Transverse colon (tissue), 4 donors: Measurements from ENCODE around the gene PLA2G2C.

Experiments used
- EP300 ChIP-seq: sonication (generic); formaldehyde crosslinking; IDR thresholded peaks from one replicate; pipeline ENCODE4 v1.6.1; 2017; ENCODE audit warnings: antibody characterized with exemption, low read depth
- POLR2A ChIP-seq: fragments of 450-650 bp; IDR thresholded peaks from one replicate; pipeline ENCODE4 v1.6.1; 2016; ENCODE audit warnings: antibody characterized with exemption, mild to moderate bottlenecking, moderate library complexity
- POLR2AphosphoS5 ChIP-seq, 3 donors: sonication (generic); formaldehyde crosslinking; IDR thresholded peaks; one replicate each; pipeline ENCODE4 v1.6.1; 2016; ENCODE audit warnings: antibody characterized with exemption in 3 of 3
- TF ChIP-seq, protein P1 (sequence below), 5 experiments: fragments of 200-600 bp in 3 of 5; fragments of 450-650 bp in 2 of 5; sonication (generic) in 3 of 5; IDR thresholded peaks; 1 replicate in 2 of 5; 2 replicates in 3 of 5; pipeline ENCODE4 v1.5.1; 2016 to 2017; ENCODE audit warnings: antibody characterized with exemption in 5 of 5, inconsistent platforms in 3 of 5, mild to moderate bottlenecking in 2 of 5, moderate library complexity in 1 of 5

DNA sequence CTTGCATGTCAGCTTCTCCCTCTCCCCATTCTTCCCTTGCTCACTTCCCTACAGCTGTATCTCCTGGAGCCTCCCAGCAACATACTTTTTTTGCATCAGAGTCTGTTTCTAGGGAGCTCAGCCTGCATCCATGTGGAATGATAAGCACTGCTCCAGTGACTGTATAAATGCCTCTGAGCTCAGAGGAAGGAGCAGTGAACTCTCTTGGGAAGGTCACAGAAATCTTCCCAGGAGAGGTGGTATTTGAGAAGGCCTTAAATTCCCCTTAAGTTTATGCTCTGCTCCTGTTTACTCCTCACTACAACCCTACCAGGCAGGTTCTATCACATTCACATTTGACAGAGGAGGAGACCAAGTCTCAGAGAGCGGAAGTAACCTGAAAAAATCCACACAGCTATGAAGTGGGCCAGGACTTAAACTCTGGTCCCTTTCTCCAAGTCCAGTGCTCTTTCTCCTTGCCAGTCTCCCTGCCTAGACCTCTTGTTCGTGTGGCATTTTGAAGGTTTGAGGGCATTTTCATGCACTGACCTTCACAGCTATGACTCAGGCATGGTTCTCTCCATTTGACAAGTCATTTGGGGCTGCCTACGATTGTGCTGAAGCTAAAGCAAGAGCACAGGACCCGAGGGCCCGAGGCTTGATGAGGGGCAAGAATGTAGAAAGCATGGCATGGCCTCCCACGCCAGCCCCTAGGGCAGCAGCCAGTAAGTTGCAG lies 6.0 kb downstream of the PLA2G2C start:
- no peak for TF ChIP-seq POLR2A
- TF ChIP-seq, protein P1, sequence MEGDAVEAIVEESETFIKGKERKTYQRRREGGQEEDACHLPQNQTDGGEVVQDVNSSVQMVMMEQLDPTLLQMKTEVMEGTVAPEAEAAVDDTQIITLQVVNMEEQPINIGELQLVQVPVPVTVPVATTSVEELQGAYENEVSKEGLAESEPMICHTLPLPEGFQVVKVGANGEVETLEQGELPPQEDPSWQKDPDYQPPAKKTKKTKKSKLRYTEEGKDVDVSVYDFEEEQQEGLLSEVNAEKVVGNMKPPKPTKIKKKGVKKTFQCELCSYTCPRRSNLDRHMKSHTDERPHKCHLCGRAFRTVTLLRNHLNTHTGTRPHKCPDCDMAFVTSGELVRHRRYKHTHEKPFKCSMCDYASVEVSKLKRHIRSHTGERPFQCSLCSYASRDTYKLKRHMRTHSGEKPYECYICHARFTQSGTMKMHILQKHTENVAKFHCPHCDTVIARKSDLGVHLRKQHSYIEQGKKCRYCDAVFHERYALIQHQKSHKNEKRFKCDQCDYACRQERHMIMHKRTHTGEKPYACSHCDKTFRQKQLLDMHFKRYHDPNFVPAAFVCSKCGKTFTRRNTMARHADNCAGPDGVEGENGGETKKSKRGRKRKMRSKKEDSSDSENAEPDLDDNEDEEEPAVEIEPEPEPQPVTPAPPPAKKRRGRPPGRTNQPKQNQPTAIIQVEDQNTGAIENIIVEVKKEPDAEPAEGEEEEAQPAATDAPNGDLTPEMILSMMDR (IDR thresholded peaks at IDR 0.05): no peak
- TF ChIP-seq POLR2AphosphoS5 (IDR thresholded peaks at IDR 0.05): no peak
- TF ChIP-seq EP300: no peak
